H7 (cell line): ENCODE results near the gene TTC7B. TPM values are rescaled to one million over a fixed set of nuclear protein-coding genes. Genes with fewer than 3 reads are reported as not detected.

ENCODE experiments used
- DNase-seq: peaks from one replicate; pipeline ENCODE4 v3.0.0; 2012
- H3K27me3 ChIP-seq: 2 replicates; pipeline ENCODE4 v1.6.0; 2011; ENCODE audit warnings: mild to moderate bottlenecking, low read length; ENCODE audit not compliant: control insufficient read depth, insufficient read depth
- H3K36me3 ChIP-seq: replicated peaks from 2 replicates; pipeline ENCODE4 v1.5.1; 2011; ENCODE audit warnings: low read length; ENCODE audit not compliant: control insufficient read depth, insufficient read depth
- H3K4me3 ChIP-seq: 2 replicates; pipeline ENCODE4 v1.5.1; 2011; ENCODE audit warnings: low read depth, mild to moderate bottlenecking, control low read depth, low read length, moderate library complexity; ENCODE audit not compliant: insufficient read depth
- total RNA-seq: library from RNA; depleted of rRNA; stranded (reverse); fragments of >200 nt; shearing (Covaris generic); gene quantifications from 2 replicates; pipeline ENCODE4 v1.2.3, GENCODE V29; 2014

Gene TTC7B
- total RNA-seq, 1 experiment from 2014 or later, result 27.4 TPM

DNA sequence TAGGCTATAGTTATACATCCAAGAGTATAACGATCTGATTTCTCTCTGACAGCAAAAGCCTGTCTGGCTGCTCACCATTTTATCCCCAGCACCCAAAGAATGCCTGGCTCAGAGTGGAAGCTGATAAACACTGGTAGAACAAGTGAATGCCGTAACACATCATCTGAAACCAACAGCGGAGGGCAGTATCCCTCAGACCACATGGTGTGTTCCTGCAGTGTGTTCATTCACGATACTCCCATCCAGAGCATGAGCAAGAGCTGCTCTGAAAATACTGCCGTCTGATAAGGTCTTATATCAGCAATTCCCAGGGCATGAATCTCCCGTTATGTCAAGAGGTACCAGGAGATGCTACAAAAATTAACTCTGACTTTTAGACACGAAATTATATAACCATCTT lies 95.9 kb downstream of the TTC7B start:
- Histone ChIP-seq H3K36me3 (no peaks in the 10 kb centered on the region), H3K4me3 (no peak overlapping the region), H3K27me3 (no peaks in the 10 kb centered on the region)
- peak; percentile 48 for DNase-seq

DNA sequence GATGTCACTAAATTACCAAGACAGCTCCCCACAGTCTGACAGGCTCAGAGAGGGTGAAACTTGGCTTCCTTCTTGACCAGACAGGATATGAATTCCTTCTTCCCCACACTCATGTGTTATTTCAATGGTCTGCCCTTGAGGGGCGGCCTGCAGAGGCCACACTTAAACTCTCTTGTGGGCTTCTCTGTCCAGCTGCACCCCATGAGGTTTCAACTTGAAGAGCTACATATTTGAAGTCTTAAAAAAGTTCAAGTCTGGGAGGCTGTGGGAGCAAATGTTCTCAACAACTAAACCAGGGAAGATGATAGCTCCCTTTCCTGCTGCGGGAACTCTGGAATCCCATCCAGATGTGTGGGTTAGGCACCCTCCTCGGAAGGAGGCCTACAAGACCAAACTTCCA lies 98.3 kb downstream of the TTC7B start:
- H3K27me3 ChIP-seq, result no peaks in the 10 kb centered on the region
- H3K36me3 ChIP-seq, result no peaks in the 10 kb centered on the region
- no peak for DNase-seq
- H3K4me3 ChIP-seq, result no peak overlapping the region

DNA sequence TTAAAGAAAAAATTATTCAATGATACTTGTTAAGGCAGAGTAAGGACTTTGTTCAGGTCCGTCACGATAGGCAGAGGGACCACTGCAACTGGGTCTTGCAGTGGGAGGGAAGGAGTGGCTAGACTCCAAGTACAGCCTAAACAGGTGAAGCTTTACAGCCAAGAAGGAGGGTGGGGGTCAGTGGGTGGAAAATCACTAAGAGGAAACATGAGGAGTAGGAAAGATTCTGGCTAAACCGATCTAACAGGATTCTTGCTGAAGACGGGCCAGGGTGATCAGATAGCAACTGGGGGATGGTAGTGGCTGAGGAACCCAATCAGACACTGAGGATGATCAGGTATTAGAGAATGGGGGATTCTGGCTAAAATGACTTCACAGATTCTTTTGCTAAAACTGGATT lies 100.2 kb downstream of the TTC7B start:
- H3K27me3 ChIP-seq, result no peaks in the 10 kb centered on the region
- no peaks in the 10 kb centered on the region for H3K36me3 ChIP-seq
- no peak for DNase-seq
- H3K4me3 ChIP-seq, result no peak overlapping the region

DNA sequence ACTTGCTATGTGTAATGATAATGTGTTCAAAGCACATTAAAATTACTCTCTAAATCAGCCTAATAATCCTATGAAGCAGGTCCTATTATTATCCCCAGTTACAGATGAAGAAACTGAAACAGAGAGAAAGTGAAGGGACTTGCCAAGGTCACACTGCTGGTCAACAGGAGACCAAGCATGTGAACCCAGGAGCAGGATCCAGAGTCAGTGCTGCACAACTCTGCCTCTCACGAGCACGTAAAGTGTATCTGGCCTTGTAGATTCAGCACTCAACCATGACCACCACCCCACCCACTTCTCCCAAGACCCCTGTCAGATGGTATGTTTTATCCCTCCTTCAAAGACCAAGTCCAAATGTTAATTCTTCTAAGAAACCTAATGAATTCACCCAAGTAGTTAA lies 100.7 kb downstream of the TTC7B start:
- Histone ChIP-seq H3K4me3 (no peak overlapping the region), H3K36me3 (no peaks in the 10 kb centered on the region), H3K27me3 (no peaks in the 10 kb centered on the region)
- DNase-seq, result no peak

DNA sequence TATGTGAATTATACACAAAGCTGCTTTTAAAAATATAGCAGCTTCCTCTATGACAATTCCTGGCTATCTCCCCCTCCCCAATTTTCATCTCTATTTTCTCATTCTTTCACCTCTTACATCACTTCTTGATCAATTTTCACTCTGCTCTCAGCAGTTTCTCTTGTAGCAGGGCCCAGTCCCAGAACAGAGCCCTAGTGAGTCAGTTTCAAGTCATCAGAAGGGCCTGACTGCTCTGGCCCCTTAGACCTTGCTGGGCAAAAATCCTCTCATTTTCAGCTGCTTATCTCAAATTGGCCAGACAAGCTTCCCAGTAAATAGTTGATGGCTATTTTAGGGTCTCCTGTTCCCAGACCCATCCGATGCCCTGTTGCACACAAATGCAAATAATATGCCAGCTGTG lies 101.4 kb downstream of the TTC7B start:
- no peak for DNase-seq
- H3K36me3 ChIP-seq, result no peaks in the 10 kb centered on the region
- no peak overlapping the region for H3K4me3 ChIP-seq
- no peaks in the 10 kb centered on the region for H3K27me3 ChIP-seq

DNA sequence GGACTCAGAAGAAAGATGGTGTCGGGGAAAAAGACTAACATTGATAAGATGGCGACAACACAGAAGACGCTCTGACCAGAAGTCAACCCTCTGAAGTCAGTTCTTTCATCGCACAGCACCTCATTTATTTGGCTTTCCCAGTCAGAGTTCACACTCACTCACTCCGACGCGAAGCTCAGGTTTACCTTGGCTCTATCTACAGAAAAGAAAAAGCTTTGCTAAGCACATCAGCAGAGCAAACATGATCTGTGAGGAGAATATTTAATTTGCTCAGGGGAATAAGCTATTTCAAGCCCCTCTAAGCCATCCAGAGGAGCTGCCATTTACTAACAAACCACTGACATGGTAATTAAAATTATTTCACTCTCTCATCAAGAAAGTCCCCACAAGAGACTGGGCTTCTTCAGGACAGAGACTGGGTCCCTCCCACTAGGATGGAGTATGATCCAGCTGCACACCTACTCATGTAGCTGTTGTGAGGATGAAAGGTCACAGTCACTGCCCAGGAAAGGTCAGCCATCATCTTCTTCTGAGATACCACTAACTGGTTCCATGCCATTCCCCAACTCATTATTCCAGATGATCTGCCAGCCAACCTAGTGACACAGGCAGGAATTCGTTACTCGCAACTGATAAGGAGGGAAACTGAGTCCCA lies 111.4 kb downstream of the TTC7B start:
- no peaks in the 10 kb centered on the region for H3K36me3 ChIP-seq
- DNase-seq, result no peak
- H3K27me3 ChIP-seq, result no peaks in the 10 kb centered on the region
- no peak overlapping the region for H3K4me3 ChIP-seq

DNA sequence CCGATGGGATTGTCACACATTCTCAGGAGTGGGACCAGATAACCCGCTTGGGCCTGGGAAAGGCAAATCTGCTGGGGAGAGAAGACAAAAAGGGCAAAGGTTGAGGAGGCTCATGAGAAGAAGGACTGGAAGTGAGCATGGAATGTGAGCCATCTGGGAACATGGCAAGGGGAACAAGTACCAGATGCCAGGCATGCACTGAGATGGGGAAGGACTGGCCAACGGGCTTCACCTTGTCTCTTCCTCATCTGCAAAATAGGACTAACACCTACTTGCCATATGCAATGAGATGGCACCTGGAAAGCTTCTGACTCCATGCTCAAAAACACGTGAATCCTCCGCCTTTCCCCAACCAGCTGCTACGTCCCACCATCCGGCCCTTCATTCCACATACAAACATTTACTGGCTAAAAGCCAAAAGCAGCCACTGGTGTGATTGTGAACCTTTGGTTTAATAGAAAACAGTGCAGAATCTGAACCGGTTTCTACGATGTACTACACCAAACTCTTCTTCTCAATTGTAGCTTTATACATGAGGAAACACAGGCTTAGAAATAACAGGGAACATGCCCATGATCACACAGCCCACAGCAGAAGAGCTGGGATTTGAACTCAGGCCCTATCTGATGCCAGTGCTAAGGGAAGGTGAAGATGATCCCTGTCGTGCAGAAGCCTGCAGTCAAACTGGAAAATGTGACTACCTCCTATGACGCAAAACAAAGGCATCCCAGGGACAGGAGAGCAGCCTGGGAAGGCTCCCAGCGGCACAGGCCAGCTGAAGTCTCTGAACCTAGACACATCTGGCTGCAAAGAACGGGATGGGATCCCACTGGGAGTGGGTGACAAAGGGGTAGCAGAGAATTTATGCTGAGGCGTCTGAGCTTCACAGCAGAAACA lies 112.1 kb downstream of the TTC7B start:
- H3K4me3 ChIP-seq, result no peak overlapping the region
- DNase-seq, result no peak
- no peaks in the 10 kb centered on the region for H3K36me3 ChIP-seq
- no peaks in the 10 kb centered on the region for H3K27me3 ChIP-seq

DNA sequence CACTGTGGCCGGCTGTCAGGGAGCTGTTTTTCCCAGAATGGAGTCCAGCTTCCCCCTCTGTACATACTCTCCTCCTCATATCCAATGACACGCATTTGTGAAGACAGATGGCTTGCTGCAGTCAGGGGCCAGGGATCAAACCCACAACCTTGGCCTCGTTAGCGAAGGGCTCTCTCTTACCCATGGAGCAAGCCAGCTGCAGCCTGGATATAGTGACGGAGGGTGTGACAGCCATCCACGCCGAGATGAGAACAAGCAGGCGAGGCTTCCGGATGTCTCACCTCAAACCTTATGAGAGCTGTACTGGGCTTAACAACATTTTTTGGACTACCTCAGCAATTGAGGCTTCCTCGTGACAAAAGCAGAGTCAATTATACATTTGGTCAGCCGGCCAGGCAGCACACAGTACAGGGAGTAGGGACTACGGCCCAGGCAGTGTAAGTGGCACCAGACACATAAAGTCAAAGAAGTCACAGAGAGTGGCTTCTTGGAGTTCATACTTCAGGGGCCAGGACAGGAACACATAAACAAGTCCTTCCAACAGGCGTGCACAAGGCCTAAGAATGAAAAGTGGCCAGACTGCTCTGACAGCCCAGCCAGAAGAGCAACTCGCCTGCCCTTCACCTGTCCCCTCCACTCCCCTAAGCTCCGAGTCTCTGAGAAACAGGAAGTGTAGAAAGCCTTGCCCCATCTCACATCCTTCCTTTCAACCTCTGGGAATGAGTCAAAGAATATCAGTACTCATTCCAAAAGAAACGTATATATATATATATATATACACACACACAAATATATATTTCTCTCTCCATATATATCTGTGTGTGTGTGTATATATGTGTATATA lies 115.1 kb downstream of the TTC7B start:
- Histone ChIP-seq H3K36me3 (no peaks in the 10 kb centered on the region), H3K4me3 (no peak overlapping the region), H3K27me3 (no peaks in the 10 kb centered on the region)
- DNase-seq, result no peak

DNA sequence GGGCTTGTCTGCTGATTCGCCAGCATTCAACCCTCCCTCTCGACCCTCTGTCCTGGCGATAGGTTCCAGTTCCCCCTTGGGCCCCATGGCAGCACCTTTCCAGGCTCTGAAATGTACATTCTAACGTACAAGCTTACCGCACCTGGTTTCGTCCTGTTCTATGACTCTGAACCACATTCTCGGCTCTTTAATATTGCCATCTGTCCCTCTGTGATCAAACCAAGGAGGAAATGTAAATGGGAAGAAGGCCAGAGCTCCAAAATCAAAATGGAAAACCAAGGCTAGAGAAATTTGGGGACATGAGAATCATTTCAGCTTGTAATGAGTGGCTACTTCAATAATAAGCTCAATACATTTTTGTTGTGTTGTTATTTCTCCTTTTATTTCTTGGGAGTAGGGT lies 117.2 kb downstream of the TTC7B start:
- Histone ChIP-seq H3K27me3 (no peaks in the 10 kb centered on the region), H3K36me3 (no peaks in the 10 kb centered on the region), H3K4me3 (no peak overlapping the region)
- DNase-seq, result no peak

DNA sequence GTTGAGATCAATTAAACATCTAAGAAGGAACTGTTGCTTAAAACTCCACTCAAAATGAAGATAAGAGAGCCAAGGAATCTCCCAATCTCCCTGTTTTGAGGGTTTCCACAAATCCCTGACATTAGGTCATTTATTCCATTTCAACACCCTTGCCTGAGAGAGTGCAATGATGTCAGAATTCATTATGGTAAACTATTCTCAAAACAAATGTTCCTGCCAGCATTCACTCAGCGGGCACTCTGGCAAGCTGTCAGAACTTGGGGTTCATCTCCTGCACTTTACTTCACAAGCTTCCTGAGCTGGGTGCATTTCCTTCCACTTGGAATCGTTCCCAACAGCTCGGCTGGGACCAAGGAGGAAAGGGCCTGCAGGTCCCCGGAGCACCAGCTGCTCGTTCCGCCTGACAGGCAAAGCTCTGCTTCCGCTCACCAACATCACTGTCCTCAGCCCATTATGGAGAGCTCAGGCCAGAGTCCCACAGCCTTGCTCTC lies 117.8 kb downstream of the TTC7B start:
- H3K4me3 ChIP-seq, result no peak overlapping the region

DNA sequence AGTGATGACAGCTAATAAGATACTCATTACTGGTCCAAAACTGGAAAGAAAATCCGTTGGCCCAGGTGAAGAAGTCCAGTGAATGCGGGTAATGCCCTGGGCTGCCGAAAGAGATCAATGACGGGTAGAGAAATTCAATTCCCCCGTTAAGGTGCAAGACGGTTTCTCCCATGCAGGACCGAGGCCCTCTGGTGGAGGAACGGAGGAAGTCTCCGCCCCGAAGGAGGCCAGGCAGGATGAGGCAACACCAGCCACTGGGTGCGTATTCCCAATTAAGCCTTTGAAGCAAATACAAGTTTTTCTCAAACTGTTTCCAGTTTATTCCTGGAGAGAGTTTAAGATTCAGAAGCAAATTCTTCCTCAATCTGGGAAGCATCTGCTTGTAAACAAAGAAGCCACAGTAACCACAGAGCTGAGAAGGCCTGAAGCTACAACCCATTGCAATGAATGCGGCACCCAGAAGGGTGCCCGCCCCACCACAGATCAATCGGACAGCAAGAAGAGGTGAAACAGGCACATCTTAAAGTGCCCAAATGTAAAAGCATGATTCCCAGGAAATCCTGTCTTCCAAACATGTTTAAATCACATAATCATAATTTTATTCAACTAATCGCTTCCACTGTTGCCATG lies 118.5 kb downstream of the TTC7B start:
- no peaks in the 10 kb centered on the region for H3K36me3 ChIP-seq
- peak; percentile 75 for DNase-seq
- no peak overlapping the region for H3K4me3 ChIP-seq
- H3K27me3 ChIP-seq, result no peaks in the 10 kb centered on the region

More for the DNA sequence above, 117.8 kb downstream of the TTC7B start:
- no peaks in the 10 kb centered on the region for H3K36me3 ChIP-seq
- DNase-seq, result no peak
- no peaks in the 10 kb centered on the region for H3K27me3 ChIP-seq

DNA sequence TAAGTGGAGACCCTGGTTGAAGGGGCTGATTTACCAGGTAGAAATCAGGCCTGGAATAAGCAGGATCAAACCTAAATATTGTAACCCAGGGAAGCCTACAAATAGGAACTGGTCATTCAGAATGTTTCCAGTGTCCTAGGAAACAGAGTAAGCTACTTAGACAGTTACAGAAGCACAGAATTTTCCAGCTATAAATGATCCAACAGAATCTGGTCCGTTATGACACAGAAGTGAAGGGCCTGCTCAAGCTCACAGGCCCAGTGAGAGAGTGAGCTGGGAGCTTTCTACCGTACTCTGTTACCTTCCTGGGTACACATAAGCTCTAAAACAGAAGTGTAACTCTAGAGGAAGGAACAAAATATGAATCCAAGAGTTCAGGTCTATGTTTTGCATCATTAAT lies 119.1 kb downstream of the TTC7B start:
- H3K36me3 ChIP-seq, result no peaks in the 10 kb centered on the region
- no peak overlapping the region for H3K4me3 ChIP-seq
- H3K27me3 ChIP-seq, result no peaks in the 10 kb centered on the region
- no peak for DNase-seq

DNA sequence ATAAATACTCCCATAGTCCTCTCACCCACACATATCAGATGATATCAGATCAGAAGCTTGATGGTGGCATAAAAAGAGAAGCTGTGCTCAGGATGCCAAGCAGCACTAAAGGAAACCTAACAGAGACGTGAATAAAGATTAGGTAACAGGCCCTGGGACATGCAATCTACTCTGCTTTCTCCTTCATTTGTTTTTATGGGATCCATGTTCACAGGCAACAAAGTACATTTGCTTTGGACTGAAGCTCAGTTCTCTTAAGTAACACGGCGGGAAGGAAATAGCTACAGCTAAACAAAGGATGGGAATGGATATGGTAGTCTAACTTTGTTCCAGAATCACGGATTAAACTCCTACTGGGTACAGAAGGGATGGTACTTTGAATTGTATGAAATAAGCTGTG lies 119.5 kb downstream of the TTC7B start:
- Histone ChIP-seq H3K4me3 (no peak overlapping the region), H3K36me3 (no peaks in the 10 kb centered on the region), H3K27me3 (no peaks in the 10 kb centered on the region)
- DNase-seq, result no peak

DNA sequence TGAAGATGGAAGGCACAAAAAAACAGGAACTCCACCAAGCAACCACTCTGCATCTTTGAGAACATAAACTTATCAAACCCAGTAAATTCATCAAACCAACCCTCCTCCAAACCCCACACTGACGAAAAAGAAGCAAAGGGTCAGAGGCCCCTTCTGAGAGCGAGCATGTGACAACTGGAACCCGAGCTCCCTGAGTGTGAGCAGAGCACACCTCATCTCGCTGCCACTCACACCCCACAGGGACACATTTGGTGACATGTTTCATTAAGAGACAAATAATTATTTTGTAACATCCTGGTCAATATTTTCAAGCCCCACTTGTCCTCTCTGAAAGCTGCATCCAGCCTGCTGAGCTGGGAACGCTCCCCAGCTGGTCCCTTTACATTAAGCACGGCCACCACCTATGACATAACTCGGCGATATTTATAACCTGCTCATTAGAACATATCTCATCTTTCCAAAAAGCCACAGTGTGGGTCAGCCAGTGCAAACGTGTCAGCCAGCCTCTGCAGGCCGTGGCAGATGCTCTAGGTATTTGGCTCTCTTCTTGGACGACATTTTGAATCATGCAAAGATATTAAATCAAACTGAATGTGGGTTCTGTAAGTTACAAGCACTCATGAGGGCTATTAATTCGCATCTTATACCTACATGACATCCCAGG lies 120.1 kb downstream of the TTC7B start:
- no peaks in the 10 kb centered on the region for H3K27me3 ChIP-seq
- DNase-seq, result no peak
- no peak overlapping the region for H3K4me3 ChIP-seq
- H3K36me3 ChIP-seq, result no peaks in the 10 kb centered on the region
